ENCODE measurements around the gene CRCP. TPM values are rescaled to one million over a fixed set of nuclear protein-coding genes. Genes with fewer than 3 reads are reported as not detected.

CRCP gene
- 29.1 and 37.2 TPM in 2 replicates for total RNA-seq

DNA sequence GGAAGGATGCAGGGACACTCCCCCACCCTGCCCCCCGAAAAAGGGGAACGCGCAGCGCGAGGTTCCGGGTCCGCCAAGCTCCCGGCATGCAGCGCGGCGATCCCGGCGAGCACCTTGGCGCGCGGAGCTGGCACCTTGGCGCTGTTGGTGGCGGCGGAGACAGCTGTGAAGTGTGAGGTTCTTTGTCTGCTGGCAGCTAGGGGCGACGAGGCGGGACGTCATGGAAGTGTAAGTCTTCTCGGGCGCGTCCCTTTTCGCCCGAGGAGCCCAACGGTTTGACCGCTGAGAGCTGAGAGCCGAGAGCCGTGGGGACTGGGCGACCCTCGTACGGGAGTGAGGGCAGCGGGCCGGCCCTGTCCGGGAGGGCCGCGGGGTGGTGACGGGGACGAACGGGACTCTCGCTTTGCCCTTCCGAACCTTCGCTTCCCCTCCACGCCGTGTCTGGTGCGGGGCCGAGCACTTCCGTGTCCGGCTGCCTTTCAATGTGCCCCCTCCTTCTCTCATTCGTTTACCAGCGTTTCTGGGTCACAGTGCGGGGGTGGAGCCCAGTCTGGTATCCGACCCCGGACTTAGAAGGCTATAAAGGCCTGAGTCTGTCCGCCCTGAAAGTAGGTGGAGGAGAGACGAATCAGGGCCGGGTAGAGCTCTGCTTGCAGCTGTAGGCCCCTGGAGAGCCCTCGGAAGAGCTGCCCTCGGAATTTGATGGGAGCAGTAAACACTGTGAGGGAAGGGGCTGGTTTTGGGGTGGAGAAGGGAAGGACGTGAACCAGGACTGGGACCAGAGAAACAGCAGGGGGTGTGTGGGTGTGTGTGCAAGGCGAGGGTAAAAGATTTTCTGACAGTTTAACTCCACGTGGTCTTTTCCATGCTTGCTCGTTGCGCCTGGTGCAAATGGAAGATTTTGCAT lies at the start of gene CRCP:
Gene CRCP, plus strand, starts transcription at position 105 of the 907 bp plus-strand sequence. Its CDS starts 116 bp downstream, at position 221.

GRCh38 chr7:66075590-66076461 lies 38.8 kb upstream of the CRCP start, which contains the start of gene ASL:
Gene ASL, plus strand, starts transcription at chr7:66075819. Its CDS starts 263 bp downstream, at chr7:66076082.

Other genes starting within 250 kb of the CRCP start
- gene VKORC1L1, start 241.8 kb upstream of the CRCP start, total RNA-seq: 9.8 and 14.9 TPM in 2 replicates
- 16.1 and 25.0 TPM in 2 replicates for gene GUSB, start 132.6 kb upstream of the CRCP start, total RNA-seq
- gene ASL, start 39.0 kb upstream of the CRCP start, total RNA-seq: 58.5 and 66.6 TPM in 2 replicates
- 50.2 and 61.4 TPM in 2 replicates for gene TPST1, start 90.5 kb downstream of the CRCP start, total RNA-seq